ENCODE data around the gene AK9.
"Not testable (repeated sequence)": the region's sequence is repeated elsewhere in the genome, so short reads cannot be mapped to it uniquely, and the experiment has no call there.

AK9 gene

DNA sequence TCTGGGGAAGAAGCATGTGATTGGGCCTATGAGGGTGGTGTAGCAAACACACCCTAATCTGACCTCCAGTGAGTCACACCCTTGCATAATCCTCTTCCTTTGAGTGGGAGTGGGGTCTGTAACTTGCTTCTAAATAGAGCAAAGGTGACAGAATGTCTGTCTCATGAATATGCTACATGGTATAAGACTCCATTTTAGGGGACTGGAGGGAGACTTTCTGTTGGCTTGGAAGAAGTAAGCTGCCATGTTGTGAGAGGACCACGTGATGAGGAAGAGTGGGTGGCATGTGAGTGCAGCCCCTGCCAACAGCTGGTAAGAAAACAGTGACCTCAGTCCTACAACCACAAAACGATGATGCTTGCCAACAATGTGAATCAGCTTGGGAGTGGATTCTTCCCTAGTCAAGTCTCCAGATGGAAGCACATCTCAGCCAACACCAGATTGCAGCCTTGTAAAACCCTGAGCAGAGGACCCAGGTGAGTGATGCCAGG lies 3.7 kb downstream of the AK9 start:
- H3K4me2 ChIP-seq (ENCODE audit: insufficient read depth, low read length): no peak overlapping the region
- H2AFZ ChIP-seq (ENCODE audit: low read depth, low read length): no peak overlapping the region
- no peaks in the 10 kb centered on the region for H3K36me3 ChIP-seq (ENCODE audit: insufficient read depth, low read length)
- peaks cover 23% of the 10 kb centered on the region for H3K4me1 ChIP-seq (ENCODE audit: insufficient read depth, low read length)
- no peak overlapping the region for H3K4me3 ChIP-seq (ENCODE audit: low read depth in 1 of 2, low read length in 2 of 2)
- H3K27ac ChIP-seq (ENCODE audit: low read length): no peak overlapping the region
- H3K79me2 ChIP-seq (ENCODE audit: insufficient read depth, low read length): no peaks in the 10 kb centered on the region
- DNase-seq (no peak), ATAC-seq (ENCODE audit: insufficient read depth, low read depth) (no peak)
- H4K20me1 ChIP-seq (ENCODE audit: insufficient read depth, low read length): no peaks in the 10 kb centered on the region
- H3K9ac ChIP-seq (ENCODE audit: low read depth, low read length): no peak overlapping the region
- no peaks in the 10 kb centered on the region for H3K9me3 ChIP-seq (ENCODE audit: insufficient read depth, low read length, severe bottlenecking)
- TF ChIP-seq, protein P1, sequence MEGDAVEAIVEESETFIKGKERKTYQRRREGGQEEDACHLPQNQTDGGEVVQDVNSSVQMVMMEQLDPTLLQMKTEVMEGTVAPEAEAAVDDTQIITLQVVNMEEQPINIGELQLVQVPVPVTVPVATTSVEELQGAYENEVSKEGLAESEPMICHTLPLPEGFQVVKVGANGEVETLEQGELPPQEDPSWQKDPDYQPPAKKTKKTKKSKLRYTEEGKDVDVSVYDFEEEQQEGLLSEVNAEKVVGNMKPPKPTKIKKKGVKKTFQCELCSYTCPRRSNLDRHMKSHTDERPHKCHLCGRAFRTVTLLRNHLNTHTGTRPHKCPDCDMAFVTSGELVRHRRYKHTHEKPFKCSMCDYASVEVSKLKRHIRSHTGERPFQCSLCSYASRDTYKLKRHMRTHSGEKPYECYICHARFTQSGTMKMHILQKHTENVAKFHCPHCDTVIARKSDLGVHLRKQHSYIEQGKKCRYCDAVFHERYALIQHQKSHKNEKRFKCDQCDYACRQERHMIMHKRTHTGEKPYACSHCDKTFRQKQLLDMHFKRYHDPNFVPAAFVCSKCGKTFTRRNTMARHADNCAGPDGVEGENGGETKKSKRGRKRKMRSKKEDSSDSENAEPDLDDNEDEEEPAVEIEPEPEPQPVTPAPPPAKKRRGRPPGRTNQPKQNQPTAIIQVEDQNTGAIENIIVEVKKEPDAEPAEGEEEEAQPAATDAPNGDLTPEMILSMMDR (IDR thresholded peaks at IDR 0.05; ENCODE audit: borderline replicate concordance, extremely low read depth, low read length, poor library complexity, severe bottlenecking): no peak
- TF ChIP-seq EZH2 (IDR thresholded peaks at IDR 0.05; ENCODE audit: borderline replicate concordance, low read depth, low read length, severe bottlenecking): no peak
- no peaks in the 10 kb centered on the region for H3K27me3 ChIP-seq (ENCODE audit: insufficient read depth, low read length, poor library complexity)

GRCh38 chr6:109686566-109687265 lies 4.3 kb downstream of the AK9 start:
- Histone ChIP-seq H3K4me3 (ENCODE audit: low read depth in 1 of 2, low read length in 2 of 2) (no peak overlapping the region), H3K9ac (ENCODE audit: low read depth, low read length) (no peak overlapping the region), H3K79me2 (ENCODE audit: insufficient read depth, low read length) (no peaks in the 10 kb centered on the region), H2AFZ (ENCODE audit: low read depth, low read length) (no peak overlapping the region), H3K4me1 (ENCODE audit: insufficient read depth, low read length) (peaks cover 17% of the 10 kb centered on the region), H3K27me3 (ENCODE audit: insufficient read depth, low read length, poor library complexity) (no peaks in the 10 kb centered on the region), H4K20me1 (ENCODE audit: insufficient read depth, low read length) (no peaks in the 10 kb centered on the region), H3K36me3 (ENCODE audit: insufficient read depth, low read length) (no peaks in the 10 kb centered on the region), H3K9me3 (ENCODE audit: insufficient read depth, low read length, severe bottlenecking) (no peaks in the 10 kb centered on the region), H3K4me2 (ENCODE audit: insufficient read depth, low read length) (no peak overlapping the region), H3K27ac (ENCODE audit: low read length) (no peak overlapping the region)
- TF ChIP-seq EZH2 (IDR thresholded peaks at IDR 0.05; ENCODE audit: borderline replicate concordance, low read depth, low read length, severe bottlenecking): no peak
- TF ChIP-seq, protein P1 (IDR thresholded peaks at IDR 0.05; ENCODE audit: borderline replicate concordance, extremely low read depth, low read length, poor library complexity, severe bottlenecking): no peak
- ATAC-seq (ENCODE audit: insufficient read depth, low read depth) (no peak), DNase-seq (no peak)

DNA sequence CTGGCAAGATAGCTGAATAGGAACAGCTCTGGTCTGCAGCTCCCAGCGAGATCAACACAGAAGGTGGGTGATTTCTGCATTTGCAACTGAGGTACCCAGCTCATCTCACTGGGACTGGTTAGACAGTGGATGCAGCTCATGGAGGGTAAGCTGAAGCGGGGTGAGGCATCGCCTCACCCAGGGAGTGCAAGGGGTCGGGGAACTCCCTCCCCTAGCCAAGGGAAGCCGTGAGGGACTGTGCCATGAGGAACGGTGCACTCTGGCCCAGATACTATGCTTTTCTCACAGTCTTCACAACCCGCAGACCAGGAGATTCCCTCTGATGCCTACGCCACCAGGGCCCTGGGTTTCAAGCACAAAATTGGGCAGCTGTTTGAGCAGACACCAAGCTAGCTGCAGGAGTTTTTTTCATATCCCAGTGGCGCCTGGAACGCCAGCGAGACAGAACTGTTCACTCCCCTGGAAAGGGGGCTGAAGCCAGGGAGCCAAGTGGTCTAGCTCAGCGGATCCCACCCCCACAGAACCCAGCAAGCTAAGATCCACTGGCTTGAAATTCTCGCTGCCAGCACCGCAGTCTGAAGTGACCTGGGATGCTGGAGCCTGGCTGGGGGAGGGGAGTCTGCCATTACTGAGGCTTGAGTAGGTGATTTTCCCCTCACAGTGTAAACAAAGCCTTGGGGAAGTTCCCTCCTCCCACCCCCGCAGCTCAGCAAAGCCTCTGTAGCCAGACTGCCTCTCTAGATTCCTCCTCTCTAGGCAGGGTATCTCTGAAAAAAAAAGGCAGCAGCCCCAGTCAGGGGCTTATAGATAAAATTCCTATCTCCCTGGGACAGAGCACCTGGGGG lies 12.1 kb downstream of the AK9 start:
- H3K4me3 ChIP-seq (ENCODE audit: low read depth in 1 of 2, low read length in 2 of 2); DNase-seq; H3K4me2 ChIP-seq (ENCODE audit: insufficient read depth, low read length); H3K27ac ChIP-seq (ENCODE audit: low read length); H2AFZ ChIP-seq (ENCODE audit: low read depth, low read length); H3K9ac ChIP-seq (ENCODE audit: low read depth, low read length); H3K9me3 ChIP-seq (ENCODE audit: insufficient read depth, low read length, severe bottlenecking); H4K20me1 ChIP-seq (ENCODE audit: insufficient read depth, low read length); H3K36me3 ChIP-seq (ENCODE audit: insufficient read depth, low read length); ATAC-seq (ENCODE audit: insufficient read depth, low read depth); H3K27me3 ChIP-seq (ENCODE audit: insufficient read depth, low read length, poor library complexity); H3K4me1 ChIP-seq (ENCODE audit: insufficient read depth, low read length); H3K79me2 ChIP-seq (ENCODE audit: insufficient read depth, low read length): not testable (repeated sequence)

- Histone ChIP-seq H3K4me2 (ENCODE audit: insufficient read depth, low read length) (no peak overlapping the region), H2AFZ (ENCODE audit: low read depth, low read length) (no peak overlapping the region), H3K4me1 (ENCODE audit: insufficient read depth, low read length) (no peaks in the 10 kb centered on the region), H3K27ac (ENCODE audit: low read length) (no peak overlapping the region), H4K20me1 (ENCODE audit: insufficient read depth, low read length) (no peaks in the 10 kb centered on the region), H3K36me3 (ENCODE audit: insufficient read depth, low read length) (no peaks in the 10 kb centered on the region), H3K9me3 (ENCODE audit: insufficient read depth, low read length, severe bottlenecking) (no peaks in the 10 kb centered on the region), H3K27me3 (ENCODE audit: insufficient read depth, low read length, poor library complexity) (no peaks in the 10 kb centered on the region), H3K4me3 (ENCODE audit: low read depth in 1 of 2, low read length in 2 of 2) (no peak overlapping the region), H3K9ac (ENCODE audit: low read depth, low read length) (no peak overlapping the region), H3K79me2 (ENCODE audit: insufficient read depth, low read length) (no peaks in the 10 kb centered on the region)
- DNase-seq: no peak
- TF ChIP-seq, protein P1 (IDR thresholded peaks at IDR 0.05; ENCODE audit: borderline replicate concordance, extremely low read depth, low read length, poor library complexity, severe bottlenecking): no peak
- no peak for TF ChIP-seq EZH2 (IDR thresholded peaks at IDR 0.05; ENCODE audit: borderline replicate concordance, low read depth, low read length, severe bottlenecking)
- no peak for ATAC-seq (ENCODE audit: insufficient read depth, low read depth)
These were observed 12.8 kb downstream of the AK9 start for GRCh38 chr6:109678240-109678639.

All from DND-41 (cell line).